C4-2B (cell line): ENCODE data around the gene KCNJ1.

Source experiments
- CTCF ChIP-seq: fragments of 450-650 bp; conservative IDR thresholded peaks from 2 replicates; pipeline ENCODE4 v1.5.1; 2017; ENCODE audit warnings: mild to moderate bottlenecking
- ZFX ChIP-seq: fragments of 450-650 bp; IDR thresholded peaks from 2 replicates; pipeline ENCODE4 v1.6.1; 2017

DNA sequence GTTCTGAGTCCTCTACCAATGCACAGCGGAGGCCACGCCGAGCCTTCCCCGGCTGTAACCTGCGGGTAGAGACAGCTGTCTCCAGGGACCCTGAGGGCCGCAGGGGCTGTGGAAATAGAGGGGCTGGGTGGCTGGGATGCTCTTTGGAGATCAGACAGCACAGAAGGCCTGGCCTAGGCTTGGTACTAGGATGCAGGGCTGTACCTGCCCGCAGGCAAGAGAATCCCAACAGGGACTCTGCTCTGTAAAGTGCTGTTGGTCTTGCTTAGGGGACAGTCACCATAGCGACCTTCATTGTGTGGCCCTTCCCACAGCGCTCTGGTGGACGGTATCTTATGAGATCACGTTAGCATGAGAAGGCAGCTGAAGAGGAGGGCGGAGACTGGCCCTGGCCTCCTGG, 12.7 kb upstream of the KCNJ1 start:
- TF ChIP-seq CTCF (no peak), ZFX (no peak)
